GM18868 (cell line): ENCODE measurements around the gene CCDC158.
"Not testable (repeated sequence)": the region's sequence is repeated elsewhere in the genome, so short reads cannot be mapped to it uniquely, and the experiment has no call there.

Source experiments
- ATAC-seq: cut with Tn5 transposase; IDR thresholded peaks from one replicate; pipeline ENCODE4 v1.9.1; 2021; ENCODE audit warnings: mild to moderate bottlenecking, moderate library complexity; ENCODE audit not compliant: unreplicated experiment

CCDC158 gene

DNA sequence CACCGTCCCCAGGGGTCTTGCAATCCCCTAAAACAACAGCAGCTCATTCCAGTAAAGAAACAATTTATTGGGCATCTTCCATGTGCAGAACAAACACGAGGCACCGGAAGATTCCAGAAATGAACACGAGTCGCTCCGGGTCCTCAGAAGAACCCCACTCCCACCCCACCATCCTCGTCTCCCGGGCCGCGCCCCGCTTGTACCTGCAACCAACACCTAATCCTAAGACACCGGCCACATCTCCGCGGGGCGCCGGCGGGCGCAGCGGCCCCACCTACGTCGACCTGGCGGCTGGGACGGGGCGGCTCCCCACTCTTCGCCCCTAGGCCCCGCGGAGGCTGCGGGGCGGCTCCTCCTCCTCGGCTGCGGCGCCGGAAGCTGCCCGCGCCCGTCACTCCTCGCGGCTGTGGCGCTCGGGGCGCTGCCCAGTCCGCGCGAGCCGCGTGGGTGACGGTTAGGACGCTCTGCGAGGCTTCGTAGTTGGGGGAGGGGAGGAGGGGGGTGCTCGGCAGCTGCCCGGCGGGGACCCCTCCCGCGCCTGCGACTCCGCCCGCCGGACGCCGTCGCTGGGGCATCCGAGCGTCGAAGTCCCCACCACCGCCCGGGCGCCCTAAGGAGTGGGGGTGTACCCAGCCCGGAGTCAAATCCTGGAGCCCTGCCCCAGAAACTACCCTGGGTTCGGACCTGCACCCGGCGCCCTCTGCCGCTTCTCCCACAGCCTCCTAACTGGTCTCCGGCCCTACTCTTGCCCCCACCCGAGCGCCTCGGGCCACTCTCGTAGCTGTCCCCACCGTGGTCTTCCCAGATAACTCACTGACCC, at the start of gene CCDC158:
Gene CCDC158, minus strand, starts transcription at position 380 of the 820 bp plus-strand sequence. CDS start 17,934 bp downstream, outside the sequence.
- ATAC-seq = no peak

GRCh38 chr4:76470532-76470931, 49.6 kb upstream of the CCDC158 start:
- ATAC-seq = no peak

- ATAC-seq = no peak
Measured at GRCh38 chr4:76470064-76470463, 49.1 kb upstream of the CCDC158 start.

- ATAC-seq = no peak
Measured at GRCh38 chr4:76463568-76463967, 42.6 kb upstream of the CCDC158 start.

DNA sequence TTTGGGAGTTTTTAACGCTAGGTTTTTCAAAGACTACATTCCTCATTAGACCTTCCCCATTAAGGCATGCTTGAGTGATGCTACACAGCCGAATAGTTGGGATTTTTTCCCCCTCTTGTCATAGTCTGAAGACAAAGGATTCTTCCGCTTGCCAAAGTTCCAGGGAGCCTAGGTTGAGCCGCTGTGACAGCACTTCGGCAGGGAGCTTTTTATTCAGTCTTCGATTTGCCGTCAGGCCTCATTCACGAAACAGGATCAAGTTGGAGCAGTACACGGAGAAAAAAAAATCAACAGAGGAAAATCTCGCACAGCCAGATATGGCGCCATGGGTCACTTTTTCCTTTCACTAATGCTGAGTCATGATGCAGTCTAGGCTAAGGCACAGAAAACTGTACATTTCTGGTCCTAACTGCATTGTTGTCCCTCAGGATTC, 38.4 kb upstream of the CCDC158 start:
- no peak for ATAC-seq

DNA sequence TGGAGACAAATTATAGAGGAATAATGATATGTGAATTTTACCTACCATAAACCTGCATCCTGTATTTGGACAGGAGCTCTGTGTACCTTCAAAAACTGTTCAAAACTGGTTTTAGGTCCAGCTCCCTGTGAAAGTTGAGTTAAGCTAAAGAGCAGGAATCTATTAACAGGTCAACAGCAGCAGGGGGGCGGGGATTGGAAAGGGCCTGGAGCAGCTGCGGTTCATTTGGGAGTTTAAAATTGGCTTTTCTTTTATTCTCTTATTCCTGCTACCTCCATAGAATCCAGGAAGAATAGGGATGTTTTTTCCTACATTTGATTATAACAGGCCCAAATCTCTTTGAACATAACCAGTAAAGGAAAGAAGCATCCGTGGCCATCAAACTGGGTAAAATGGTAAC, 37.9 kb upstream of the CCDC158 start:
- ATAC-seq = no peak

DNA sequence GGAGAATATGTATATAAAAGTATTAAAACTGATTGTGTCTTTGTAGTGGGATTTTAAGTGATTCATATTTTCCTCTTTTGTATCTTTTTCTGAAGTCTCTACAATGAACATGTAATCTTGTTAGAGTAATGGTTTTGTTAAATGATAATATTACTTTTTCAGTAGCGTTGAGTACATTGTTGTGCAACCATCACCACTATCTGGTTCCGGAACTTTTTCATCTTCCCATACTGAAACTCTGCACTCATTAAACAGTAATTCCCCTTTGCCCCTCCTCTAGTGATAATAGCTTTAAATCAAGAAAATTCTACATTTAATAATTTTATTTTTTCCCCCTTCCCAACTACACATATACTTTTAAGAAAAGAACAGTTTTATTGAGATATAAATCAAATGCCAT, 37.4 kb upstream of the CCDC158 start:
- no peak for ATAC-seq

DNA sequence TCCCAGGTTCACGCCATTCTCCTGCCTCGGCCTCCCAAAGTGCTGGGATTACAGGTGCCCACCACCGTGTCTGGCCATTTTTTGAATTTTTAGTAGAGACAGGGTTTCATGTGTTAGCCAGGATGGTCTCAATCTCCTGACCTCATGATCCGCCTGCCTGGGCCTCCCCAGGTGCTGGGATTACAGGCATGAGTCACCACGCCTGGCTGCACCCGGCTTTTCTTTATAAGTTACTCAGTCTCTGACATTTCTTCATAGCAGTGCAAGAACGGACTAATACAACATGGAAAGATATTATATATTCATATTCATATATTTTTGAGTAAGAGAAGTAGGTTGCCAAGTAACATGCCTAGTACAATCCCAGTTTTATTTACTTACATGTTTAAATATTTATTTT, 36.9 kb upstream of the CCDC158 start:
- ATAC-seq = no peak

DNA sequence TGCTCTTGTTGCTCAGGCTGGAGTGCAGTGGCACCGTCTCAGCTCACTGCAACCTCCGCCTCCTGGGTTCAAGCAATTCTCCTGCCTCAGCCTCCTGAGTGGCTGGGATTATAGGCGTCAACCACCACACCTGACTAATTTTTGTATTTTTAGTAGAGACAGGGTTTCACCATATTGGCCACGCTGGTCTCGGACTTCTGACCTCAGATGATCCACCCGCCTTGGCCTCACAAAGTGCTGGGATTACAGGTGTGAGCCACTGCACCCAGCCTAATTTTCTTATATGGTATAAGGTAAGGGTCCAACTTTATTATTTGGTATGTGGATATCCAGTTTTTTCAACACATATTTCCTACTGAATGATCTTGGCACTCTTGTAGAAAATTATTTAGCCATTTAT, 33.1 kb upstream of the CCDC158 start:
- not testable (repeated sequence) for ATAC-seq

GRCh38 chr4:76453232-76453631, 32.3 kb upstream of the CCDC158 start:
- no peak for ATAC-seq

- no peak for ATAC-seq
Measured at GRCh38 chr4:76449833-76450232, 28.9 kb upstream of the CCDC158 start.

- no peak for ATAC-seq
Measured at GRCh38 chr4:76449362-76449767, 28.4 kb upstream of the CCDC158 start.

GRCh38 chr4:76448211-76448610, 27.3 kb upstream of the CCDC158 start:
- no peak for ATAC-seq

GRCh38 chr4:76447393-76447851, 26.5 kb upstream of the CCDC158 start:
- no peak for ATAC-seq

- ATAC-seq = no peak
Measured at GRCh38 chr4:76445911-76446310, 25.0 kb upstream of the CCDC158 start.

DNA sequence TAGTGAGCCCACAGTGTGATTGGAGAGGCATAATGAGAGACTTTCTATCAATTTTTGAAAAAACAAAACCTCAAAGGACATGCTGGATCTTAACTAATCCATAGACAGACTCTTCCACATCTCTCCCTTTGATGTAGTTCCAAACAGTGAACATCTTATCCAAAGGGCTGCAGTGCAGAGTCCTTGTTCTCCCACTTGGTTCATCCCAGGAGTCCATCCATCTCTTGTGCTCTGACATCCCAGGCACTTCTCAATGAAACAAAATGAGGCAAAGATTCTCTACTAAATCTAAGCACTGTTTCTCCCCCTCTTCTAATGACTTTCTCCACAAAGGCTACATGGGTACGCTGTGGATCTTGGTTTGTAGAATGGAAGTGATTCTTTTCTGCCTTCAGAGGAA, 22.4 kb upstream of the CCDC158 start:
- ATAC-seq = no peak

- no peak for ATAC-seq
Measured at GRCh38 chr4:76442807-76443206, 21.9 kb upstream of the CCDC158 start.

DNA sequence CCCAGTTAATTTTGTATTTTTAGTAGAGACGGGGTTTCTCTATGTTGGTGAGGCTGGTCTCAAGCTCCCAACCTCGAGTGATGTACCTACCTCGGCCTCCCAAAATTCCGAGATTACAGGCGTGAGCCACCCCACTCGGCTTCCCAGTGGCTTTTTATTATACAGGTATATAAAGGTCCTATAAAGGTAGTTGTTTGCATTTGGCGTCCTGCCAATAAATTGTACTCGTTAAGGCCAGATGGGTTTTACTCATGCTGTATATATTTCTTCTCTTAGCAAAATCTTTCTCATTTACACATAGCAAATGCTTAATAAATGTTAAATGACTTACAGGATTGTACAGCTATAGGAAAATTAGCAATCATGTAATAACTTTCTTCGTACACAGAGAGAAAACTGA, 20.9 kb upstream of the CCDC158 start:
- ATAC-seq = no peak

DNA sequence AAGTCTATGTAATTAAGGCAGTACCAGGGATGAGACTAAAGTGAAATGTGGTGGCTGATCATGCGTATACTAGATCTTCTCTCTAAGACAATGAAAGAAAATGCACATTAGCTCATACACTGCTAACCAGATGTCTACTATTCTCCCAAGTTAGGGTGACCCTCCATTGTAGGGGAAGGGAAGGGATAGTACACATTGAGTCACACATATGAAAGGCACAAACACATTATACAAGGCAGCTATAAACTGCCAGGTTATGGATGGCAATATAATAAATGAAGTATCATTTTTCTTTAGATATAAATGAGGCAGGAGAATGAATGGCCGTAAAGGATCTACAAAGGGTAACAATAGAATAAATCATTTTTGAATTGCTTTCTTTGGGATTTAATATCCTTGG, 18.6 kb upstream of the CCDC158 start:
- ATAC-seq = no peak

DNA sequence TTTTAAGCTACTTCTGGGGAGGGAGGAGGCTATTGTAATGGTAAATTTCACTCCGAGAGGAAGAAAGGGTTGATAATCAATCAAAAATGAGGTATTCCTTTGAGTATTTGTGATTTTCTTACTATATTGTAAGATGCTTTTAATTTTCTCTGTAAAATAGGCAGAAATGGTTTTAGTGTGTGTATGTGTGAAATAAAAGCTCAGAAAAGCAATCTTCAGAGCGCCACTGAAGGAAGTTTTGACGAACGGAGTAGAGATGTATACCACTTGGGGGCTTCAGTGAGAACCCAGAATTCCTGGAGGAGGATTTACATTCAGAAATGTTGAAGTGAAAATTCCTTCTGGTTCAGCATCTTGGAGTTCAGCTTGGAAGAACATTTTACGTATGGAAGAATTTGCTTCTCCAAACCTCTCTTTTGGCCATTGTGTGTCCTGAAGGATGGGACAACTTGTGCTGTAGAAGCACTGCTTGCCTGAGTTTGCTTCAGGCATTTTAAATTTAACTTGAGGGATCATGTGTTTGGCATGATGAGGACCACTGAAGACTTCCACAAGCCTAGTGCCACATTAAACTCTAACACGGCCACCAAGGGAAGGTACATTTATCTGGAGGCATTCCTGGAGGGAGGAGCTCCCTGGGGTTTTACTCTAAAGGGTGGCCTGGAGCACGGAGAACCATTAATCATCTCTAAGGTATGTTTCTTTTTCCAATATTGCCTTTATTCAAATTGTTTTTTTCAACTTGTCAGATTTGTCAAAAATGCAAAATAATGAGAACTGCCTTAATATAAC, 14.8 kb upstream of the CCDC158 start:
- ATAC-seq = no peak

- no peak for ATAC-seq
Measured at GRCh38 chr4:76434901-76435527, 14.1 kb upstream of the CCDC158 start, which contains the start of gene SHROOM3. Gene SHROOM3 (plus strand): TSS chr4:76435229. CDS start chr4:76436053, 824 bp downstream.
